ENCODE data around the gene CNGB1.

DNA sequence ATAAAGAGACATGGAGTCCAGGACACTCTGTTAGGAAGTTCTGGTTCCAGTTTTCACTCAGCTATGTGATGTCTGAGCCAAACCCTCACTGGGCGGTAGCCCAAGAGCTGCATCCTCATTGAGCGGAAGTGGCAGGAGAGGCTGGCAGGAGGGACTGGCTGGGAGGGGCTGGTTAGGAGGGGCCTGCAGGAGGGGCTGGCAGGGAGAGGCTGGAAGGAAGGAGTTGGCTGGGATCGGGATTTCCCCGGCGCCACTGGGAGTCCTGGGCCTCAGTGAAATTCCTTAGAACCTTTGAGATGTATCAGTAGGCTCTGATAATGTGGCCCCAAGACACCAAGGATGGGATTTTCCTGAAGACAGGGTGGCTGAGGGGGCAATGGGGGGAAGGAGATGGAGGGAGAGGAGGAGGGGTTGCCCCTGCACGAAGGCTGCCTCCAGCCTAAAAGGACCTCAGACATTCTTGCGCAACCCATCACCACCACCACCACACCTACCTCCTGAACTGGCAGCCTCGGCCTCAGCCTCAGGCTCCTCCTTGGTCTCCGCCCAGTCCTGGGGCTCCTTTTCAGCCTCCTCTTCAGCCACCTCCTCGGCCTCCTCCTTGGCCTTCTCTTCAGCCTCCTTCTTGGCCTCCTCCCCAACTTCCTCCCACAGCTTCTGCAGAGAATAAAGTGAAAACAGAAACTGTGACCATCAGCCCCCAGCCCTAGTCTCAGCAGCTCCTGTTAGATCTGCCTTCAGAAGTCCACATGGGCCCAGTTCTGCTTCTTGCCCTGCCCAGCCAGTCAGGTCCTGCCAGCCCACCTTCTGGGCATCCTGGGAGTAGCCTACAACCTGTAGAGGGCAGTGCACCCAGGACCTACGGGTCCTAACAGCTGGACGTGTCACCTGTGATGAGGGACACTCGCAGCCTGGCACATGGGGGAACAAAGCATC, 31.7 kb downstream of the CNGB1 start:
- TF ChIP-seq, protein P1, sequence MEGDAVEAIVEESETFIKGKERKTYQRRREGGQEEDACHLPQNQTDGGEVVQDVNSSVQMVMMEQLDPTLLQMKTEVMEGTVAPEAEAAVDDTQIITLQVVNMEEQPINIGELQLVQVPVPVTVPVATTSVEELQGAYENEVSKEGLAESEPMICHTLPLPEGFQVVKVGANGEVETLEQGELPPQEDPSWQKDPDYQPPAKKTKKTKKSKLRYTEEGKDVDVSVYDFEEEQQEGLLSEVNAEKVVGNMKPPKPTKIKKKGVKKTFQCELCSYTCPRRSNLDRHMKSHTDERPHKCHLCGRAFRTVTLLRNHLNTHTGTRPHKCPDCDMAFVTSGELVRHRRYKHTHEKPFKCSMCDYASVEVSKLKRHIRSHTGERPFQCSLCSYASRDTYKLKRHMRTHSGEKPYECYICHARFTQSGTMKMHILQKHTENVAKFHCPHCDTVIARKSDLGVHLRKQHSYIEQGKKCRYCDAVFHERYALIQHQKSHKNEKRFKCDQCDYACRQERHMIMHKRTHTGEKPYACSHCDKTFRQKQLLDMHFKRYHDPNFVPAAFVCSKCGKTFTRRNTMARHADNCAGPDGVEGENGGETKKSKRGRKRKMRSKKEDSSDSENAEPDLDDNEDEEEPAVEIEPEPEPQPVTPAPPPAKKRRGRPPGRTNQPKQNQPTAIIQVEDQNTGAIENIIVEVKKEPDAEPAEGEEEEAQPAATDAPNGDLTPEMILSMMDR (conservative IDR thresholded peaks at IDR 0.05; ENCODE audit: low read length): 0 out of 2 replicates have a peak, but pooled peaks have one; percentile 25
- no peak for TF ChIP-seq EZH2phosphoT487 (IDR thresholded peaks at IDR 0.05; ENCODE audit: borderline replicate concordance, low read depth, low read length)

Measured in OCI-LY7 (cell line).